CD4-positive, CD25-positive, alpha-beta regulatory T cell (primary cell): ENCODE data around the gene PIK3AP1. TPM values are rescaled to one million over a fixed set of nuclear protein-coding genes. Genes with fewer than 3 reads are reported as not detected.
"Not testable (repeated sequence)": the region's sequence is repeated elsewhere in the genome, so short reads cannot be mapped to it uniquely, and the experiment has no call there.

Experiments
- ATAC-seq, 2 donors: fragments of 150-1000 bp; cut with Tn5 transposase; one replicate each; pipeline ENCODE4 v1.10.0; 2021; ENCODE audit warnings: low read depth in 2 of 2, moderate number of reproducible peaks in 2 of 2, moderate library complexity in 1 of 2
- DNase-seq, 3 donors: peaks; one replicate each; pipeline versions ENCODE4 v3.0.0 to v3.0.0-alpha.2; 2012 to 2022; ENCODE audit warnings: mixed read lengths in 1 of 3
- H3K27ac ChIP-seq: one replicate; pipeline ENCODE4 v1.7.0; 2013; ENCODE audit warnings: mild to moderate bottlenecking, low read length; ENCODE audit not compliant: insufficient read depth, poor library complexity, severe bottlenecking
- H3K27me3 ChIP-seq: one replicate; pipeline ENCODE4 v1.7.0; 2013; ENCODE audit warnings: low read length; ENCODE audit not compliant: control insufficient read depth, insufficient read depth
- H3K36me3 ChIP-seq: one replicate; pipeline ENCODE4 v1.7.0; 2013; ENCODE audit warnings: mild to moderate bottlenecking, low read length, moderate library complexity; ENCODE audit not compliant: control insufficient read depth, insufficient read depth
- H3K4me1 ChIP-seq: 2 replicates; pipeline ENCODE4 v1.7.0; 2013; ENCODE audit warnings: mild to moderate bottlenecking, low read length; ENCODE audit not compliant: insufficient read depth, control insufficient read depth, poor library complexity, severe bottlenecking
- H3K4me3 ChIP-seq: one replicate; pipeline ENCODE4 v1.7.0; 2013; ENCODE audit warnings: low read depth, mild to moderate bottlenecking, low read length, moderate library complexity
- H3K9me3 ChIP-seq, 2 experiments: 1 replicate in 1 of 2; 2 replicates in 1 of 2; pipeline ENCODE4 v1.7.0; 2013; ENCODE audit warnings: low read length in 2 of 2, mild to moderate bottlenecking in 1 of 2, moderate library complexity in 1 of 2; ENCODE audit not compliant: control insufficient read depth in 2 of 2
- H3K27ac Mint-ChIP-seq, 3 donors: one replicate each; pipeline ENCODE4 v1.8.0; 2020 to 2022; ENCODE audit warnings: mild to moderate bottlenecking in 3 of 3, mixed read lengths in 3 of 3, moderate library complexity in 2 of 3
- H3K27me3 Mint-ChIP-seq: one replicate; pipeline ENCODE4 v1.8.0; 2022; ENCODE audit warnings: mild to moderate bottlenecking, mixed read lengths
- H3K36me3 Mint-ChIP-seq: one replicate; pipeline ENCODE4 v1.8.0; 2020; ENCODE audit warnings: mixed read lengths
- H3K4me1 Mint-ChIP-seq, 4 donors: one replicate each; pipeline ENCODE4 v1.8.0; 2020 to 2022; ENCODE audit warnings: mixed read lengths in 4 of 4, mild to moderate bottlenecking in 1 of 4
- H3K4me3 Mint-ChIP-seq, 4 donors: one replicate each; pipeline ENCODE4 v1.8.0; 2020 to 2022; ENCODE audit warnings: mild to moderate bottlenecking in 4 of 4, mixed read lengths in 4 of 4, moderate library complexity in 3 of 4
- H3K9me3 Mint-ChIP-seq, 7 donors: one replicate each; pipeline ENCODE4 v1.8.0; 2020 to 2022; ENCODE audit warnings: mixed read lengths in 7 of 7, mild to moderate bottlenecking in 3 of 7, moderate library complexity in 2 of 7
- polyA plus RNA-seq, 4 donors: library from polyadenylated mRNA; unstranded; fragments of 300-500 nt; fragmentation: Illumina TruSeq; gene quantifications; one replicate each; pipeline ENCODE4 v1.2.3, GENCODE V29; 2021
- total RNA-seq: library from RNA; stranded (reverse); gene quantifications from one replicate; pipeline ENCODE4 v1.2.3, GENCODE V29; 2022

PIK3AP1 gene
- total and polyA plus RNA-seq, 5 donors from 2014 or later = 0.92 to 3.5 (median 1.7) TPM

DNA sequence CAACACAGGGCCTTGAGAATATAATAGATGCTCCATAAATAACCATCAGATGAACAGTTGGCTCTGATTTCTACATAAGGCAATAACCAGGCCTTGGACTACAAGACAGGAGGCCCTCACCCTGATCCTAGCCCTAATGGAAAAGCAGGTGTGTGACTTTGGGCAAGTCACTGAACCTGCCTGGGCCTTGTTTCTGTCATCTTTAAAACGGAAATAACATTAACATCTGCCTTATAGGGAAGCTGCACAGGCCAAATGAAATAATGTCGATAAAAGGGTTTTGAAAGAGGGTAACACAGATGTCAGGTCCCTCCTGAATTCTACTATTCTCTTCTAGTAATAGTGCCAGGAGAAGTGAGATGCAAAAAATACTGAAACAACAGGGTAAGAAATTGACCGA, 20.7 kb downstream of the PIK3AP1 start:
- Histone ChIP-seq H3K4me1 (peaks cover 13% of the 10 kb centered on the region), H3K36me3 (no peaks in the 10 kb centered on the region), H3K27me3 (no peaks in the 10 kb centered on the region), H3K4me3 (no peak overlapping the region), H3K27ac (no peak overlapping the region), H3K9me3 (no peaks in the 10 kb centered on the region)
- H3K4me3 Mint-ChIP-seq = no peak overlapping the region
- DNase-seq (no peak), ATAC-seq (no peak)
- no peaks in the 10 kb centered on the region for H3K27me3 Mint-ChIP-seq
- peaks cover 19 to 22% (median 19%) of the 10 kb centered on the region in 4 donors for H3K4me1 Mint-ChIP-seq
- no peaks in the 10 kb centered on the region for H3K9me3 Mint-ChIP-seq
- peak overlapping the region in 1 of 3 donors; percentile 53 for H3K27ac Mint-ChIP-seq
- no peaks in the 10 kb centered on the region for H3K36me3 Mint-ChIP-seq

DNA sequence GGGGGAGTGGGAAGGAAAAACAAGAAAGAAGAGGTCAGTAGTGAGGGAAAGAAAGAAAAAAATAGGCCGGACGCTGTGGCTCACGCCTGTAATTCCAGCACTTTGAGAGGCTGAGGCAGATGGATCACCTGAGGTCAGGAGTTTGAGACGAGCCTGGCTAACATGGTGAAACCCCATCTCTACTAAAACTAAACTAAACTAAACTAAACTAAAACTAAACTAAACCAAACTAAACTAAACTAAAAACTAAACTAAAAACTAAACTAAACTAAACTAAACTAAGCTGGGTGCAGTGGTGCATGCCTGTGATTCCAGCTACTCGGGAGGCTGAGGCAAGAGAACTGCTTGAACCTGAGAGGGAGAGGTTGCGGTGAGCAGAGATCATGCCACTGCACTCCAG, 22.0 kb downstream of the PIK3AP1 start:
- not testable (repeated sequence) for H3K9me3 Mint-ChIP-seq, H3K4me3 ChIP-seq, H3K27me3 Mint-ChIP-seq, ATAC-seq, H3K4me3 Mint-ChIP-seq, H3K9me3 ChIP-seq, H3K27ac ChIP-seq, H3K27me3 ChIP-seq, H3K36me3 ChIP-seq, H3K36me3 Mint-ChIP-seq, DNase-seq
- peaks cover 19 to 22% (median 20%) of the 10 kb centered on the region in 4 donors for H3K4me1 Mint-ChIP-seq
- H3K27ac Mint-ChIP-seq = peak overlapping the region in 1 of 3 donors; percentile 71
- peaks cover 13% of the 10 kb centered on the region for H3K4me1 ChIP-seq

DNA sequence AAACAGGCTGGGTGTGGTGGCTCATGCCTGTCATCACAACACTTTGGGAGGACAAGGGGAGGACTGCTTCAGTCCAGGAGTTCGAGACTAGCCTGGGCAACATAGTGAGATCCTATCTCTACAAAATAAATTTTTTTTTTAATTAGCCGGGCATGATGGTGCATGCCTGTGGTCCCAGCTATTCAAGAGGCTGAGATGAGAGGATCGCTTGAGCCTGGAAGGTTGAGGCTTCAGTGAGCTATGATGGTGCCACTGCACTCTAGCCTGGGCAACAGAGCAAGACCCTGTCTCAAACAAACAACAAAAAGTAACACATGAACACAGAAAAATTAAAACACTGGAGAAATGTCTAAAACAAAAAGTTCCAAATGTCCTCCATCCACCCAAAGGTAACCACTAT, 22.9 kb downstream of the PIK3AP1 start:
- no peak overlapping the region for H3K27ac Mint-ChIP-seq
- peaks cover 13% of the 10 kb centered on the region for H3K4me1 ChIP-seq
- H3K9me3 Mint-ChIP-seq = no peaks in the 10 kb centered on the region
- no peak overlapping the region for H3K4me3 ChIP-seq
- ATAC-seq = no peak
- no peaks in the 10 kb centered on the region for H3K36me3 Mint-ChIP-seq
- H3K4me3 Mint-ChIP-seq = no peak overlapping the region
- no peaks in the 10 kb centered on the region for H3K36me3 ChIP-seq
- no peaks in the 10 kb centered on the region for H3K27me3 ChIP-seq
- peaks cover 19 to 22% (median 20%) of the 10 kb centered on the region in 4 donors for H3K4me1 Mint-ChIP-seq
- no peaks in the 10 kb centered on the region for H3K9me3 ChIP-seq
- H3K27me3 Mint-ChIP-seq = no peaks in the 10 kb centered on the region
- H3K27ac ChIP-seq = no peak overlapping the region
- DNase-seq = no peak

DNA sequence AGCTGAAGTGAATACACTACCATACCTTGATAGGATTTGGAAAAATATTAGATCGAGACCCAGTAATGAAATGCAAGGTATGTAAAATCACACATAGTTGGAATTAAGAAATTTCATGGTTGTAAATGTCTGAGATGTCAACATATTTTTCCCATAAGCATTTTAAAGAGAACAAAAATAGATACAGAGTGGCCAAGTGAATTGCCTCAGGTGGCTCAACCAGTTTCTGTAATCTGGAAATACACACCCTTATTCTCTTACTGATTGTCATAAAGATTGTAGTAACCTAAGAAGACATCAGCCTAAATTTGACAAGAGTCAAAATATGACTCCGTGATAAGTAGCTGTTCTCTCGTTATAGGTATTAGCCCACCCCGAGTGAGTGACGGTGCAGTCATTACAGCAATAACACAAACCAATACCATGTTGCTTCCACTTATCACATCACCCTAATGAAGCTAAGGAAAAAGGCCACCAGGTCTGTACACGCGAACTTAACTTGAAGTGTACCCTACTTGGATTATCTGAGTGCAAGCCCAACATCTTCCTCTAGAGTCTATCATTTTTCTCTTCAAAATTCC, 23.4 kb downstream of the PIK3AP1 start:
- Histone ChIP-seq H3K27ac (no peak overlapping the region), H3K36me3 (no peaks in the 10 kb centered on the region), H3K27me3 (no peaks in the 10 kb centered on the region), H3K4me1 (peaks cover 13% of the 10 kb centered on the region), H3K9me3 (no peaks in the 10 kb centered on the region), H3K4me3 (no peak overlapping the region)
- Mint-ChIP-seq H3K4me1 (peaks cover 19 to 22% (median 20%) of the 10 kb centered on the region in 4 donors), H3K27me3 (no peaks in the 10 kb centered on the region), H3K9me3 (no peaks in the 10 kb centered on the region), H3K4me3 (no peak overlapping the region), H3K27ac (no peak overlapping the region), H3K36me3 (no peaks in the 10 kb centered on the region)
- no peak for ATAC-seq
- DNase-seq = no peak

DNA sequence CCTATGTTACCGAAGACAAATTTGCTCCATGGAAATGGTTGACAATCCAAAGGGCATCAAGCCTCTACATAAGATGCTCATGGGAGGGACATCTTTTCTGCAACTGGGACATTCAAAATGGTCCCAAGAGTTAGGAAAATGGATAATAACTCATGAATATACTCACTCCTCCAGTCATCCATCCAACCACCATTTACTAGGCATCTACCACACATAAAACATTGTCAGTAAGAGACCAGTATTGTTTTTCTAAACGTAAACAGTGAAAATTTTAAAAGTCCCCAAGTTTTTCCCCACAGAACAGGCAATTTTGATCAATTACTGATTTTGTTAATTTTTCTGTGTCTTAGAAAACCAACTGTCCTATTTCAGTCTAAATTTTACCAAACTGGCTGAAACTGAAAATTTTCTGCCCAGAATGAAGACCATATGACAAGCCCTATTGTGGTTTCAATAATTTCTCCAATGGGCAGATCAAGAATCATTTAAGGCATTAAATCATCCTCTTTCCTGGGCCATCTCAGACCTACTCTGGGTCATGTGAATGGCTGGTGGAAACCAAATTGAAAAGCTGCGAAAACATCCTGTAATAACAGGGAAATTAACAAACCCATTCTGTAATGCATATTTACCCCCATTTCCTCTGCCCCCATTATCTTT, 24.2 kb downstream of the PIK3AP1 start:
- Mint-ChIP-seq H3K4me1 (peaks cover 19 to 22% (median 20%) of the 10 kb centered on the region in 4 donors), H3K9me3 (no peaks in the 10 kb centered on the region), H3K4me3 (peak overlapping the region in 3 of 4 donors; percentile 0 to 70 (median 31)), H3K27ac (peak overlapping the region in 2 of 3 donors; percentile 14 to 15), H3K36me3 (no peaks in the 10 kb centered on the region), H3K27me3 (no peaks in the 10 kb centered on the region)
- no peaks in the 10 kb centered on the region for H3K9me3 ChIP-seq
- no peak for DNase-seq
- H3K27ac ChIP-seq = no peak overlapping the region
- no peaks in the 10 kb centered on the region for H3K36me3 ChIP-seq
- peaks cover 13% of the 10 kb centered on the region for H3K4me1 ChIP-seq
- ATAC-seq = no peak
- H3K27me3 ChIP-seq = no peaks in the 10 kb centered on the region
- no peak overlapping the region for H3K4me3 ChIP-seq

DNA sequence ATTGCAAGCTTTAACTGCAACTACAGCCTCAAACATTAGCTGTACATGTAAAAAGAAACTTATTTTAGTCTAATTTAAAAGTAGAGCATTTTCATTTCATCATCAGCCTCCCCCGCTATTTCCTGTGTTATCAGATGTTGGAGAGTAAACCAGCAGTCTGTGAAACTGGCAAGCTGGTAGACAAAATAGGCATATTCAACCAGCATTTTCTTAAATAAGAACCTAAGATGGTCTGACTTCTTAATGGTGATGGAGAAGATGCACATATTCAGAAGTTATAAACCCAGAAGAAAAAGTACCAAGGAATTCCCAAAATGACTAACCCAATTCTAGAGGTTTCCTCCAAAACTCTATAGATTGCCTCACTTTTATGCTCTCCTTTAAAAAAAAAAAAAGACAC, 24.9 kb downstream of the PIK3AP1 start:
- Histone ChIP-seq H3K4me1 (peaks cover 13% of the 10 kb centered on the region), H3K9me3 (no peaks in the 10 kb centered on the region), H3K36me3 (no peaks in the 10 kb centered on the region), H3K27me3 (no peaks in the 10 kb centered on the region), H3K4me3 (peak overlapping the region; percentile 60), H3K27ac (no peak overlapping the region)
- peak overlapping the region; percentile 0 to 70 (median 24) for H3K4me3 Mint-ChIP-seq
- no peaks in the 10 kb centered on the region for H3K36me3 Mint-ChIP-seq
- peak overlapping the region; percentile 14 to 21 (median 15) for H3K27ac Mint-ChIP-seq
- ATAC-seq (peak in 1 of 2 donors; percentile 46), DNase-seq (peak in 2 of 3 donors; percentile 16 to 66)
- H3K9me3 Mint-ChIP-seq = no peaks in the 10 kb centered on the region
- H3K27me3 Mint-ChIP-seq = no peaks in the 10 kb centered on the region
- peaks cover 19 to 22% (median 20%) of the 10 kb centered on the region in 4 donors for H3K4me1 Mint-ChIP-seq

DNA sequence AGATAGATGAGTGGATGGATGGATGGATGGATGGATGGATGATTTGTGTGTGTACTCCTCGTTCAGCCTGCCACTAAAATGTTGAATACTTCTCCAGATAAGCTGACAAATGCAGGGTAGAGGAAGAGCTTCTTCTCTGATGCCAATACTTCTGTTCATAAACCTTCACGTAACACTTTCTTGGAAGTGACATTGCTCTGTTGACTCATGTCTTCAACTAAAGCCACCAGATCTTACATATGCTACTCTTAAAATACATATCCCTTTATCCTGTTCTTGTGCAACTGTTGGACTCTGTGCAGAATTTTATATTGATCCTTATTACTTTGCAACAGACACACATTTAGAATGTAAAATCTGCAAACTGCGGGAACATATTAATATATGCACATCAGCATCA, 26.9 kb downstream of the PIK3AP1 start:
- DNase-seq = no peak
- Histone ChIP-seq H3K36me3 (no peaks in the 10 kb centered on the region), H3K27me3 (no peaks in the 10 kb centered on the region), H3K4me1 (peaks cover 13% of the 10 kb centered on the region), H3K27ac (no peak overlapping the region), H3K9me3 (no peaks in the 10 kb centered on the region), H3K4me3 (no peak overlapping the region)
- no peak overlapping the region for H3K4me3 Mint-ChIP-seq
- no peaks in the 10 kb centered on the region for H3K9me3 Mint-ChIP-seq
- no peak for ATAC-seq
- peaks cover 19 to 23% (median 21%) of the 10 kb centered on the region in 4 donors for H3K4me1 Mint-ChIP-seq
- H3K27ac Mint-ChIP-seq = no peak overlapping the region
- no peaks in the 10 kb centered on the region for H3K27me3 Mint-ChIP-seq
- H3K36me3 Mint-ChIP-seq = no peaks in the 10 kb centered on the region

DNA sequence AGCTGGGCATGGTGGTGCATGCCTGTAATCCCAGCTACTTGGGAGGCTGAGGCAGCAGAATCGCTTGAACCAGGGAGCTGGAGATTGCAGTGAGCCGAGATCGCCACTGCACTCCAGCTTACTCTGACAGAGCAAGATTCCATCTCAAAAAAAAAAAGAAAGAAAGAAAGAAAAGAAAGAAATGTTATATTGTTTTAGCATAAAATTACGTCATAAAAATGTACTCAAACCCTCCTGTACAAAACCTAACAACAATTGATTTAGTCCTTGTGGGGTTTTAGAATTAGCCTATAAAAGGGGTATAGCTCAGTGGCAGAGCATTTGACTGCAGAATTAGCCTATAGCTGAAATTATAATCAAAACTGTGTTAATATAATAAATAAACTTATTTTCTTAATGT, 27.9 kb downstream of the PIK3AP1 start:
- Mint-ChIP-seq H3K27ac (no peak overlapping the region), H3K4me1 (peaks cover 19 to 23% (median 22%) of the 10 kb centered on the region in 4 donors), H3K9me3 (no peaks in the 10 kb centered on the region), H3K4me3 (no peak overlapping the region), H3K36me3 (no peaks in the 10 kb centered on the region), H3K27me3 (no peaks in the 10 kb centered on the region)
- Histone ChIP-seq H3K4me3 (no peak overlapping the region), H3K9me3 (no peaks in the 10 kb centered on the region), H3K27ac (no peak overlapping the region), H3K36me3 (no peaks in the 10 kb centered on the region), H3K4me1 (peaks cover 13% of the 10 kb centered on the region), H3K27me3 (no peaks in the 10 kb centered on the region)
- DNase-seq (no peak), ATAC-seq (no peak)
